K562 (cell line): ENCODE results near the gene WDFY2. TPM values are rescaled to one million over a fixed set of nuclear protein-coding genes. Genes with fewer than 3 reads are reported as not detected.

Experiments
- BDP1 ChIP-seq: IDR thresholded peaks from 3 replicates; pipeline ENCODE4 v1.6.1; 2011; ENCODE audit not compliant: insufficient read length, insufficient read depth
- CBX1 ChIP-seq: sonication (generic); IDR thresholded peaks from 2 replicates; pipeline ENCODE4 v1.6.1; 2016; ENCODE audit warnings: antibody characterized with exemption, low read depth, mild to moderate bottlenecking
- EHMT2 ChIP-seq: fragments of 450-650 bp; IDR thresholded peaks from 2 replicates; pipeline ENCODE4 v1.6.1; 2018; ENCODE audit warnings: antibody characterized with exemption
- ESRRA ChIP-seq: fragments of 450-650 bp; IDR thresholded peaks from 2 replicates; pipeline ENCODE4 v1.6.1; 2014; ENCODE audit warnings: low read depth, mild to moderate bottlenecking, moderate library complexity, borderline replicate concordance
- HNRNPLL ChIP-seq: fragments of 200-400 bp; formaldehyde crosslinking; IDR thresholded peaks from 2 replicates; pipeline ENCODE4 v1.6.1; 2017; ENCODE audit warnings: low read length, low read depth, mild to moderate bottlenecking; ENCODE audit not compliant: poor library complexity, severe bottlenecking
- KLF16 ChIP-seq: IDR thresholded peaks from 2 replicates; pipeline ENCODE4 v1.6.1; 2016; ENCODE audit warnings: antibody characterized with exemption
- MAFK ChIP-seq: IDR thresholded peaks from 2 replicates; pipeline ENCODE4 v1.6.1; 2011; ENCODE audit warnings: low read length, improper control_type of control experiment
- NFIX ChIP-seq: fragments of 250-450 bp; sonication (Bioruptor Pico); IDR thresholded peaks from 2 replicates; pipeline ENCODE4 v1.4.0; 2020; ENCODE audit warnings: low read depth, mild to moderate bottlenecking, moderate library complexity
- NUFIP1 ChIP-seq: fragments of 450-650 bp; IDR thresholded peaks from 2 replicates; pipeline ENCODE4 v1.6.1; 2018; ENCODE audit not compliant: partially characterized antibody
- PHB ChIP-seq: fragments of 250-450 bp; sonication (Bioruptor Pico); IDR thresholded peaks from 2 replicates; pipeline ENCODE4 v1.5.0; 2021
- PHF21A ChIP-seq: fragments of 450-650 bp; IDR thresholded peaks from 2 replicates; pipeline ENCODE4 v1.6.1; 2017; ENCODE audit warnings: low read depth, borderline replicate concordance
- PTBP1 ChIP-seq: fragments of 200-400 bp; formaldehyde crosslinking; IDR thresholded peaks from 2 replicates; pipeline ENCODE4 v1.6.1; 2017; ENCODE audit warnings: low read depth, low read length
- RB1 ChIP-seq: fragments of 450-650 bp; IDR thresholded peaks from 2 replicates; pipeline ENCODE4 v1.6.1; 2017; ENCODE audit warnings: low read depth, mild to moderate bottlenecking
- SNRNP70 ChIP-seq: fragments of 200-400 bp; formaldehyde crosslinking; optimal IDR thresholded peaks from 2 replicates; pipeline ENCODE3; 2017; ENCODE audit warnings: low read depth, low read length
- SREBF2 ChIP-seq: sonication (generic); formaldehyde crosslinking; IDR thresholded peaks from 2 replicates; pipeline ENCODE4 v1.4.0; 2020; ENCODE audit warnings: mild to moderate bottlenecking, missing genetic modification reagents
- STAT5B ChIP-seq: fragments of 250-450 bp; sonication (Bioruptor Pico); IDR thresholded peaks from 2 replicates; pipeline ENCODE4 v1.8.0; 2021; ENCODE audit warnings: mild to moderate bottlenecking, inconsistent platforms
- TCF3 ChIP-seq: sonication (generic); formaldehyde crosslinking; IDR thresholded peaks from 2 replicates; pipeline ENCODE4 v1.4.0; 2020; ENCODE audit warnings: mild to moderate bottlenecking, missing genetic modification reagents
- ZBTB7A ChIP-seq: IDR thresholded peaks from 2 replicates; pipeline ENCODE4 v1.6.1; 2011; ENCODE audit warnings: low read depth, mild to moderate bottlenecking, low read length, moderate library complexity, borderline replicate concordance; ENCODE audit not compliant: control insufficient read depth
- ZNF274 ChIP-seq: IDR thresholded peaks from 2 replicates; pipeline ENCODE4 v1.6.1; 2011; ENCODE audit warnings: low read depth, mild to moderate bottlenecking, low read length, moderate library complexity, borderline replicate concordance
- ZNF324 ChIP-seq: fragments of 250-450 bp; sonication (Bioruptor Pico); IDR thresholded peaks from 2 replicates; pipeline ENCODE4 v1.4.0; 2020; ENCODE audit warnings: mild to moderate bottlenecking
- ZNF644 ChIP-seq: fragments of 200-800 bp; sonication (Bioruptor generic); IDR thresholded peaks from 2 replicates; pipeline ENCODE4 v1.6.1; 2016; ENCODE audit warnings: low read depth, missing genetic modification characterization, missing compliant biosample characterization
- ZNF778 ChIP-seq: fragments of 450-650 bp; formaldehyde crosslinking; IDR thresholded peaks from 2 replicates; pipeline ENCODE4 v1.4.0; 2020; ENCODE audit warnings: mild to moderate bottlenecking, moderate library complexity
- polyA plus RNA-seq, 8 experiments: library from polyadenylated mRNA; depleted of rRNA in 4 of 8; stranded (reverse) in 5 of 8; unstranded in 3 of 8; fragments of >200 nt; fragmentation: Nextera tagmentation in 2 of 8; fragmentation: Illumina TruSeq in 1 of 8; extraction: Ambion mirVana in 2 of 8; extraction: Trizol in 1 of 8; gene quantifications; 2 replicates each; pipeline versions ENCODE4 v1.2.1 to v1.2.3, GENCODE V29; 2011 to 2014; ENCODE audit warnings: inconsistent platforms in 1 of 8, missing spikeins in 1 of 8
- total RNA-seq, 7 experiments: library from RNA; depleted of rRNA in 6 of 7; stranded (reverse); fragments of >200 nt in 6 of 7; fragmentation: Illumina TruSeq in 2 of 7; extraction: Trizol in 2 of 7; gene quantifications; 2 replicates each; pipeline versions ENCODE4 v1.2.1 to v1.2.3, GENCODE V29; 2011 to 2021; ENCODE audit warnings: low replicate concordance in 1 of 7
- TF ChIP-seq, protein P1 (sequence below): fragments of 450-650 bp; formaldehyde crosslinking; IDR thresholded peaks from 2 replicates; pipeline ENCODE4 v1.4.0; 2020; ENCODE audit warnings: mild to moderate bottlenecking, moderate library complexity
- TF ChIP-seq, protein P2 (sequence below): sonication (generic); formaldehyde crosslinking; IDR thresholded peaks from 2 replicates; pipeline ENCODE4 v1.8.0; 2022; ENCODE audit warnings: mild to moderate bottlenecking, missing genetic modification reagents
- TF ChIP-seq, protein P3 (sequence below): fragments of 250-450 bp; sonication (Bioruptor Pico); IDR thresholded peaks from 2 replicates; pipeline ENCODE4 v1.4.0; 2020

WDFY2 gene
- total and polyA plus RNA-seq, 9 of the 15 experiments (the other 6 are each of a cell fraction or from before 2014, with no cell fraction given) = 0.66 to 6.4 (median 4.4) TPM

DNA sequence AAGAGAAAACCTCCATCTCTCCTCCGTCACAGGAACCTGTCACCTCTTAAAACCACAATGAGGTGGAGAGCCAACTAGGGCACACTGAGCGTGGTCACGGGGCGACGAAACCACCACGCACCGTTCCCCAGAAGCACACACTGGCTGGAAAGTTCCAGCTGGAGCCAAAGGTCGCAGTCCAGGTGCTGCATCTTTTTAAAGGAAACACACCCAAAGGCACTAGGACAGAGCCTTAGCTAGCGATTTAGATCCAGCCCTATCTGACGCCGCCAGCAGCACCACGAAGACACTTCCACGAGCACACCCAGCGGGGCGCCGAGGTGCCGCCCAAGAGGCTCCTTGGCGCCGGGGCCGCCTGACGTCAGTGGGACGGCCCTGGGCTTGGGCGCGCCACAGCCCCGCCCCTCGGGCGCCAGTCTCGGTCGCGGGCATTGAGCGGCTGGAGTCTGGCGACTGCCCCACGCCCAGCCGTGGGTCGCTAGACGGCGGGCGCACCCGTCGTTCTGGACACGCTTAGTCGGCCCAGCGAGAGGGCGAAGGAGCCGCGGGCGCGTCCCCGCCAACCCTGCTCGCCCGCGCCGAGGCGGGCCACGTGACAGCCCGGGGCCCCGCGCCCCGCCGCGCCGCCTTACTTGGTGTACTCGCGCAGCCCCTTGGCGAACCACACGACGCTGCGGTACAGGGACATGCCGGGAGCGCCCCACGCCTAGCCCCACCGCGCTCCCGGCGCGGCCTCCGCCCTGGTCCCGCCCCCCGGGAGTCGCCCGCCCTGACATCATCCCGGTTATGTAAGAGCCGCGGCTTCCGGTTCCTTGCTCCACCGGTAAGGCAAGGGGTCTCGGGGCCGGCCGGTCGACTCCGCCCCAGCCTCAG is 219.4 kb downstream of the WDFY2 start, which contains the start of gene DHRS12 (continued):
- TF ChIP-seq, protein P1, sequence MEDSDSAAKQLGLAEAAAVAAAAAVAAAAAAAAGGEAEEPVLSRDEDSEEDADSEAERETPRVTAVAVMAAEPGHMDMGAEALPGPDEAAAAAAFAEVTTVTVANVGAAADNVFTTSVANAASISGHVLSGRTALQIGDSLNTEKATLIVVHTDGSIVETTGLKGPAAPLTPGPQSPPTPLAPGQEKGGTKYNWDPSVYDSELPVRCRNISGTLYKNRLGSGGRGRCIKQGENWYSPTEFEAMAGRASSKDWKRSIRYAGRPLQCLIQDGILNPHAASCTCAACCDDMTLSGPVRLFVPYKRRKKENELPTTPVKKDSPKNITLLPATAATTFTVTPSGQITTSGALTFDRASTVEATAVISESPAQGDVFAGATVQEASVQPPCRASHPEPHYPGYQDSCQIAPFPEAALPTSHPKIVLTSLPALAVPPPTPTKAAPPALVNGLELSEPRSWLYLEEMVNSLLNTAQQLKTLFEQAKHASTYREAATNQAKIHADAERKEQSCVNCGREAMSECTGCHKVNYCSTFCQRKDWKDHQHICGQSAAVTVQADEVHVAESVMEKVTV (CRISPR knock-in tag) = no peak
- TF ChIP-seq PHF21A = no peak
- peak; percentile 65; the same call in 1 of the 2 replicates for TF ChIP-seq KLF16
- no peak for TF ChIP-seq SNRNP70
- TF ChIP-seq NUFIP1 = no peak
- peak; percentile 85 for TF ChIP-seq TCF3 (CRISPR knock-in tag)
- no peak for TF ChIP-seq ZNF644 (tag)
- TF ChIP-seq ZBTB7A = peak; percentile 81; the same call in 1 of the 2 replicates
- no peak for TF ChIP-seq ZNF274
- no peak for TF ChIP-seq PHB (CRISPR knock-in tag)
- no peak for TF ChIP-seq ZNF324
- TF ChIP-seq PTBP1 = no peak
- TF ChIP-seq CBX1 = peak; percentile 36; the same call in 1 of the 2 replicates
- TF ChIP-seq MAFK = no peak
- TF ChIP-seq HNRNPLL = peak; percentile 51
- TF ChIP-seq RB1 = peak; percentile 80
- TF ChIP-seq, protein P2, sequence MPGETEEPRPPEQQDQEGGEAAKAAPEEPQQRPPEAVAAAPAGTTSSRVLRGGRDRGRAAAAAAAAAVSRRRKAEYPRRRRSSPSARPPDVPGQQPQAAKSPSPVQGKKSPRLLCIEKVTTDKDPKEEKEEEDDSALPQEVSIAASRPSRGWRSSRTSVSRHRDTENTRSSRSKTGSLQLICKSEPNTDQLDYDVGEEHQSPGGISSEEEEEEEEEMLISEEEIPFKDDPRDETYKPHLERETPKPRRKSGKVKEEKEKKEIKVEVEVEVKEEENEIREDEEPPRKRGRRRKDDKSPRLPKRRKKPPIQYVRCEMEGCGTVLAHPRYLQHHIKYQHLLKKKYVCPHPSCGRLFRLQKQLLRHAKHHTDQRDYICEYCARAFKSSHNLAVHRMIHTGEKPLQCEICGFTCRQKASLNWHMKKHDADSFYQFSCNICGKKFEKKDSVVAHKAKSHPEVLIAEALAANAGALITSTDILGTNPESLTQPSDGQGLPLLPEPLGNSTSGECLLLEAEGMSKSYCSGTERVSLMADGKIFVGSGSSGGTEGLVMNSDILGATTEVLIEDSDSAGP (CRISPR knock-in tag) = no peak
- no peak for TF ChIP-seq NFIX
- TF ChIP-seq ZNF778 = no peak
- no peak for TF ChIP-seq EHMT2
- TF ChIP-seq, protein P3, sequence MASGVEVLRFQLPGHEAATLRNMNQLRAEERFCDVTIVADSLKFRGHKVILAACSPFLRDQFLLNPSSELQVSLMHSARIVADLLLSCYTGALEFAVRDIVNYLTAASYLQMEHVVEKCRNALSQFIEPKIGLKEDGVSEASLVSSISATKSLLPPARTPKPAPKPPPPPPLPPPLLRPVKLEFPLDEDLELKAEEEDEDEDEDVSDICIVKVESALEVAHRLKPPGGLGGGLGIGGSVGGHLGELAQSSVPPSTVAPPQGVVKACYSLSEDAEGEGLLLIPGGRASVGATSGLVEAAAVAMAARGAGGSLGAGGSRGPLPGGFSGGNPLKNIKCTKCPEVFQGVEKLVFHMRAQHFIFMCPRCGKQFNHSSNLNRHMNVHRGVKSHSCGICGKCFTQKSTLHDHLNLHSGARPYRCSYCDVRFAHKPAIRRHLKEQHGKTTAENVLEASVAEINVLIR (CRISPR knock-in tag) = 0 out of 2 replicates have a peak, but pooled peaks have one; percentile 9
- no peak for TF ChIP-seq BDP1
- TF ChIP-seq SREBF2 (CRISPR knock-in tag) = no peak
- TF ChIP-seq ESRRA = peak; percentile 43; the same call in 1 of the 2 replicates
- no peak for TF ChIP-seq STAT5B (CRISPR knock-in tag)
